DMS153 treated with DMSO at 0.1 percent for 48 hours (cell line): ENCODE data around the gene FEM1B.

Experiments
- DNase-seq: peaks from one replicate; lab custom pipeline; 2025; ENCODE audit not compliant: unreplicated experiment; lab: John Stamatoyannopoulos, UW

The FEM1B gene

GRCh38 chr15:68258692-68259091 is 18.9 kb upstream of the FEM1B start:
- no peak for DNase-seq

GRCh38 chr15:68259883-68260282 is 17.7 kb upstream of the FEM1B start:
- DNase-seq = no peak

- no peak for DNase-seq
Observed at GRCh38 chr15:68261241-68261640, 16.3 kb upstream of the FEM1B start.

GRCh38 chr15:68261980-68262379 is 15.6 kb upstream of the FEM1B start:
- no peak for DNase-seq

GRCh38 chr15:68262514-68263356 is 14.8 kb upstream of the FEM1B start:
- DNase-seq = no peak

GRCh38 chr15:68264282-68264681 is 13.3 kb upstream of the FEM1B start:
- DNase-seq = no peak

- no peak for DNase-seq
Observed at GRCh38 chr15:68265081-68265480, 12.5 kb upstream of the FEM1B start.

- DNase-seq = no peak
Observed at GRCh38 chr15:68265674-68266073, 11.9 kb upstream of the FEM1B start.

GRCh38 chr15:68268405-68268804 is 9.1 kb upstream of the FEM1B start:
- no peak for DNase-seq

GRCh38 chr15:68271854-68272471 is 5.6 kb upstream of the FEM1B start:
- no peak for DNase-seq

GRCh38 chr15:68272721-68273271 is 4.7 kb upstream of the FEM1B start:
- DNase-seq = no peak

- no peak for DNase-seq
Observed at GRCh38 chr15:68274201-68274848, 3.2 kb upstream of the FEM1B start.

- DNase-seq = no peak
Observed at GRCh38 chr15:68275165-68275746, 2.3 kb upstream of the FEM1B start.

- DNase-seq = no peak
Observed at GRCh38 chr15:68276668-68277067, 877 bp upstream of the FEM1B start.

GRCh38 chr15:68277131-68277602 is 378 bp upstream of the FEM1B start:
- no peak for DNase-seq

GRCh38 chr15:68278345-68278594 is 725 bp downstream of the FEM1B start:
- DNase-seq = no peak

- DNase-seq = no peak
Observed at GRCh38 chr15:68278595-68279405, 1.3 kb downstream of the FEM1B start.

GRCh38 chr15:68279779-68280753 is 2.5 kb downstream of the FEM1B start:
- no peak for DNase-seq

- DNase-seq = no peak
Observed at GRCh38 chr15:68281008-68281407, 3.5 kb downstream of the FEM1B start.

GRCh38 chr15:68283401-68283800 is 5.9 kb downstream of the FEM1B start:
- DNase-seq = no peak
